Gastroesophageal sphincter (tissue), 4 donors: ENCODE measurements around the gene DNAH10. TPM values are rescaled to one million over a fixed set of nuclear protein-coding genes. Genes with fewer than 3 reads are reported as not detected.

Experiments
- ATAC-seq: fragments of 150-250 bp; one replicate; pipeline ENCODE4 v1.9.1; 2016; ENCODE audit warnings: mild to moderate bottlenecking, moderate library complexity
- H3K27ac ChIP-seq, 4 donors: fragments of 200-600 bp; sonication (generic) in 3 of 4; 1 replicate in 3 of 4; 2 replicates in 1 of 4; pipeline ENCODE4 v1.5.1; 2016 to 2019
- H3K27me3 ChIP-seq: fragments of 200-600 bp; sonication (generic); one replicate; pipeline ENCODE4 v1.5.1; 2019
- H3K36me3 ChIP-seq, 2 donors: fragments of 200-600 bp; sonication (generic); one replicate each; pipeline ENCODE4 v1.5.1; 2019; ENCODE audit warnings: control low read depth in 1 of 2
- H3K4me1 ChIP-seq, 3 donors: fragments of 200-600 bp; sonication (generic); 1 replicate in 2 of 3; 2 replicates in 1 of 3; pipeline ENCODE4 v1.5.1; 2016 to 2019; ENCODE audit warnings: control low read depth in 2 of 3
- H3K4me3 ChIP-seq, 2 donors: fragments of 200-600 bp; sonication (generic); one replicate each; pipeline ENCODE4 v1.5.1; 2019; ENCODE audit warnings: mild to moderate bottlenecking in 1 of 2, moderate library complexity in 1 of 2
- H3K9me3 ChIP-seq, 3 donors: fragments of 200-600 bp; sonication (generic); one replicate each; pipeline ENCODE4 v1.5.1; 2017 to 2019; ENCODE audit warnings: control low read depth in 2 of 3
- EP300 ChIP-seq: sonication (generic); formaldehyde crosslinking; IDR thresholded peaks from one replicate; pipeline ENCODE4 v1.6.1; 2017; ENCODE audit warnings: antibody characterized with exemption, mild to moderate bottlenecking
- POLR2A ChIP-seq, 2 donors: fragments of 450-650 bp; IDR thresholded peaks; one replicate each; pipeline ENCODE4 v1.6.1; 2017; ENCODE audit warnings: antibody characterized with exemption in 2 of 2, mild to moderate bottlenecking in 2 of 2, moderate library complexity in 1 of 2
- POLR2AphosphoS5 ChIP-seq: sonication (generic); formaldehyde crosslinking; IDR thresholded peaks from one replicate; pipeline ENCODE4 v1.6.1; 2017; ENCODE audit warnings: antibody characterized with exemption
- WGBS, 2 donors: methylation state at CpG; one replicate each; pipeline ENCODE4 v1.1.5; 2018; ENCODE audit warnings: low coverage in 1 of 2; 5-methylcytosine and 5-hydroxymethylcytosine counted together
- total RNA-seq, 4 donors: library from RNA; depleted of rRNA; stranded (reverse); fragments of >200 nt; gene quantifications; one replicate each; pipeline ENCODE4 v1.1.0, GENCODE V29; 2016
- TF ChIP-seq, protein P1 (sequence below), 4 experiments: fragments of 200-600 bp in 2 of 4; fragments of 450-650 bp in 2 of 4; sonication (generic) in 1 of 4; IDR thresholded peaks; one replicate each; pipeline ENCODE4 v1.5.1; 2017 to 2019; ENCODE audit warnings: antibody characterized with exemption in 4 of 4, mild to moderate bottlenecking in 2 of 4, moderate library complexity in 2 of 4

The DNAH10 gene
- total RNA-seq, 4 donors from 2014 or later, result not detected

DNA sequence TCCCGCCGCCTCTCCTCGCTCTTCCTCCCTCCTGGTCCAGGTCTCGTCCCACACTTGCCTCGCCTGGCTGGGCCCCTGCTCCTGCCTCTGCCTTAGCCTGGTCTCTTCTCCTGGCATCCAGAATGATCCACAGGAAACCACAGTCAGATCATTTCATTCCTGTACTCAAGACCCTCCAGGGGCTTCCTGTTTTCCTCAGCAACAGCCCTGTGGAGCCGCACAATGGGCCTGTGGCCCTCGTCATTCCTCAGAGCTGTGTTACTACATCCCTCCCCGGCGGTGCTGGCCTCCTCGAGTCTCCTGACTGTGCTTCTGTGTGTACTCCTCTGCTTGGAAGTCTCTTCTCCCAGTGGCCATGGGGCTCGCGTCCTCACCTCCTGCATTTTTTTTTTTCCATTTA lies 29.9 kb upstream of the DNAH10 start:
- Histone ChIP-seq H3K9me3 (no peaks in the 10 kb centered on the region), H3K36me3 (peaks cover 4 to 100% of the 10 kb centered on the region in 2 donors), H3K27ac (no peak overlapping the region), H3K27me3 (no peaks in the 10 kb centered on the region), H3K4me3 (no peak overlapping the region), H3K4me1 (no peaks in the 10 kb centered on the region)
- WGBS, 2 donors, result 94 to 97% methylated on average over 5 to 10 of the region's 12 CpGs
- no peak for ATAC-seq
- no peak for TF ChIP-seq EP300
- TF ChIP-seq POLR2AphosphoS5, result no peak
- TF ChIP-seq, protein P1, sequence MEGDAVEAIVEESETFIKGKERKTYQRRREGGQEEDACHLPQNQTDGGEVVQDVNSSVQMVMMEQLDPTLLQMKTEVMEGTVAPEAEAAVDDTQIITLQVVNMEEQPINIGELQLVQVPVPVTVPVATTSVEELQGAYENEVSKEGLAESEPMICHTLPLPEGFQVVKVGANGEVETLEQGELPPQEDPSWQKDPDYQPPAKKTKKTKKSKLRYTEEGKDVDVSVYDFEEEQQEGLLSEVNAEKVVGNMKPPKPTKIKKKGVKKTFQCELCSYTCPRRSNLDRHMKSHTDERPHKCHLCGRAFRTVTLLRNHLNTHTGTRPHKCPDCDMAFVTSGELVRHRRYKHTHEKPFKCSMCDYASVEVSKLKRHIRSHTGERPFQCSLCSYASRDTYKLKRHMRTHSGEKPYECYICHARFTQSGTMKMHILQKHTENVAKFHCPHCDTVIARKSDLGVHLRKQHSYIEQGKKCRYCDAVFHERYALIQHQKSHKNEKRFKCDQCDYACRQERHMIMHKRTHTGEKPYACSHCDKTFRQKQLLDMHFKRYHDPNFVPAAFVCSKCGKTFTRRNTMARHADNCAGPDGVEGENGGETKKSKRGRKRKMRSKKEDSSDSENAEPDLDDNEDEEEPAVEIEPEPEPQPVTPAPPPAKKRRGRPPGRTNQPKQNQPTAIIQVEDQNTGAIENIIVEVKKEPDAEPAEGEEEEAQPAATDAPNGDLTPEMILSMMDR (IDR thresholded peaks at IDR 0.05), result no peak
- TF ChIP-seq POLR2A (IDR thresholded peaks at IDR 0.05), result no peak

DNA sequence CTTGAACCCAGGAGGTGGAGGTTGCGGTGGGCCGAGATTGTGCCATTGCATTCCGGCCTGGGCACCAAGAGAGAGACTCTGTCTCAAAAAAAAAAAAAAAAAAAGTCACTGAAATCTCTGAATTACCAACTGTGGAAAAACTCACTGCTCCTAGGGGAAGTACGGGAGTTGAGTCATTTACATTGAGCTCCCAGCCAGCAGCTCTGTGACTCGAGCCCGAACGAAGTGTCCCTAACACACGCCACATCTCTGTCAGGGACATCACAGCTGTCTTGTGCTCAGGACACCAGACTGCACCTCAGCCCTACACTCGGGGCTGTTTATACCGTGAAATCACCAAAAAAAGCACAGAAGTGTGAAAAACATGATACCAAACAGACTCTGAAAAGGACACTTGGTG lies 28.9 kb upstream of the DNAH10 start:
- H3K27ac ChIP-seq, result no peak overlapping the region
- 75% methylated on average over 4 of the region's 10 CpGs; no CpG with 5 or more reads in 1 of the 2 donors for WGBS, 2 donors

GRCh38 chr12:123734268-123734667 lies 27.8 kb upstream of the DNAH10 start:
- TF ChIP-seq POLR2AphosphoS5 (no peak), EP300 (no peak), POLR2A (IDR thresholded peaks at IDR 0.05) (no peak)
- TF ChIP-seq, protein P1 (IDR thresholded peaks at IDR 0.05), result no peak
- no peak overlapping the region for H3K4me3 ChIP-seq
- H3K36me3 ChIP-seq, result peaks cover 0 to 100% of the 10 kb centered on the region in 2 donors
- 93 to 97% methylated on average over 2 to 5 of the region's 5 CpGs for WGBS, 2 donors
- H3K4me1 ChIP-seq, result no peaks in the 10 kb centered on the region
- H3K9me3 ChIP-seq, result no peaks in the 10 kb centered on the region
- H3K27ac ChIP-seq, result no peak overlapping the region
- no peak for ATAC-seq
- H3K27me3 ChIP-seq, result no peaks in the 10 kb centered on the region

More for the DNA sequence above, 28.9 kb upstream of the DNAH10 start:
- Histone ChIP-seq H3K4me1 (no peaks in the 10 kb centered on the region), H3K9me3 (no peaks in the 10 kb centered on the region), H3K27me3 (no peaks in the 10 kb centered on the region), H3K4me3 (no peak overlapping the region), H3K36me3 (peaks cover 0 to 100% of the 10 kb centered on the region in 2 donors)
- TF ChIP-seq, protein P1 (IDR thresholded peaks at IDR 0.05), result no peak
- no peak for TF ChIP-seq POLR2AphosphoS5
- ATAC-seq, result no peak

DNA sequence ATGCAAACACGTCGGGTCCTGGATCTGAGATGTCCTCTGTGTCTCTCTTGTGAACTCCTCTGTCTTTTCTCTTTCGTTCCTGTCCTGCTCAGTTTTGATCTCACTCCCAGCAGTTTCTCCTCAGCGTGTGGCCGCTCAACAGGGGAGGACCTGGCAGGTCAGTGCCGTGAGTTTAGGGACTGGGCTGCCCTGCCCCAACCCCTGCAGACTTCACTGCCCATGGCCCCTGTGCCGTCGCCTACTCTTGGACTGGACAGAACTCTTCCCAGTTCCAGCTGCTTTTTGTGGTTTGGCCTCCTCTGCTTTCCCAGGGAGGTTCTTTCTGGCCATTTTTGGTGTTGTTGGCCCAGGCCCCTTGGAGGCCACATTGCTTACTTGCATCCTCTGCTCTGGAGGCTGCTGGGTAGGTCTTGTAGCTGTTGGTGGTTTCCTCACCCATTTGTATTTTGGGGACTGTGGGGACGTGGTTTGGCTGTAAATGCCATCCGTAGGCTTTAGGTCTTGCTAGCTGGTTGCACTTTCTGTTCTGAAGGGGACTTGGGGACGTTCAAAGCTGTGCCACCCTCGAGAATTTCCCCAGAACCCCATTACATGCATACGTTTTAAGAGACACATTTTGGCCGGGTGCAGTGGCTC lies 20.0 kb upstream of the DNAH10 start:
- TF ChIP-seq POLR2A (IDR thresholded peaks at IDR 0.05) (no peak), EP300 (no peak), POLR2AphosphoS5 (no peak)
- TF ChIP-seq, protein P1 (IDR thresholded peaks at IDR 0.05), result no peak
- H3K36me3 ChIP-seq, result peaks cover 0 to 91% of the 10 kb centered on the region in 2 donors
- WGBS, 2 donors, result 92% methylated on average over 3 to 8 of the region's 14 CpGs

DNA sequence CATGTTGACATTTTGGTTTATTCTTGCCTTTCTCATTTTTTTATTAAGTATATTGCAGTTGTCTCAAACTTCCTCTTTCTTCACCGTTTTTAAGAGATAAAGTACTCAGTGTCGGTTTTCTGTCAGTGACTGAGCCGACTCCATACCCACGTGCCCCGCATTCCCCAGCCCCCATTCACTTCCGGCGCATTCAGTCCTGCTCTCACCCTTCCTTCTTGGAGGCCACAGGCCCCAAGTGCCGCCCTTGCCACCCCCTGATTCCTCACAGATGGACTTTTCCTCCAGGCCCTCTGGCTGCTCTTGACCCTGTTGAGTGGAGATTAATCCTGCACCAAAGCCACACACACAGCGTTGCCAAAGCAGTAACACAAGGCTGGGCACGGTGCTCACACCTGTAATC lies 19.1 kb upstream of the DNAH10 start:
- TF ChIP-seq, protein P1 (IDR thresholded peaks at IDR 0.05), result no peak
- no peak for TF ChIP-seq EP300
- 82 to 92% methylated on average over 4 to 8 of the region's 10 CpGs for WGBS, 2 donors
- Histone ChIP-seq H3K36me3 (peaks cover 0 to 91% of the 10 kb centered on the region in 2 donors), H3K4me3 (no peak overlapping the region), H3K27me3 (no peaks in the 10 kb centered on the region), H3K9me3 (no peaks in the 10 kb centered on the region), H3K27ac (no peak overlapping the region), H3K4me1 (no peaks in the 10 kb centered on the region)
- ATAC-seq, result no peak

More for the DNA sequence above, 20.0 kb upstream of the DNAH10 start:
- no peaks in the 10 kb centered on the region for H3K9me3 ChIP-seq
- no peak overlapping the region for H3K27ac ChIP-seq
- no peaks in the 10 kb centered on the region for H3K27me3 ChIP-seq
- ATAC-seq, result no peak
- H3K4me1 ChIP-seq, result no peaks in the 10 kb centered on the region
- H3K4me3 ChIP-seq, result no peak overlapping the region
